Osteocyte (in vitro differentiated cells): ENCODE measurements around the gene MED13L. TPM values are rescaled to one million over a fixed set of nuclear protein-coding genes. Genes with fewer than 3 reads are reported as not detected.

Experiments
- DNase-seq: peaks from one replicate; pipeline ENCODE4 v3.0.0; 2021; ENCODE audit warnings: mixed read lengths; ENCODE audit not compliant: unreplicated experiment; ENCODE audit errors: extremely low spot score
- H3K27ac Mint-ChIP-seq: one replicate; pipeline ENCODE4 v1.8.0; 2021; ENCODE audit warnings: mild to moderate bottlenecking, mixed read lengths; ENCODE audit not compliant: unreplicated experiment
- H3K27me3 Mint-ChIP-seq: one replicate; pipeline ENCODE4 v1.8.0; 2021; ENCODE audit warnings: mixed read lengths; ENCODE audit not compliant: unreplicated experiment
- H3K36me3 Mint-ChIP-seq: one replicate; pipeline ENCODE4 v1.8.0; 2021; ENCODE audit warnings: mixed read lengths; ENCODE audit not compliant: unreplicated experiment
- H3K4me1 Mint-ChIP-seq: one replicate; pipeline ENCODE4 v1.8.0; 2021; ENCODE audit warnings: mixed read lengths; ENCODE audit not compliant: unreplicated experiment
- H3K4me3 Mint-ChIP-seq: one replicate; pipeline ENCODE4 v1.8.0; 2021; ENCODE audit warnings: mild to moderate bottlenecking, moderate library complexity, mixed read lengths; ENCODE audit not compliant: unreplicated experiment
- H3K9me3 Mint-ChIP-seq: one replicate; pipeline ENCODE4 v1.8.0; 2021; ENCODE audit warnings: mixed read lengths; ENCODE audit not compliant: unreplicated experiment
- CTCF ChIP-seq: fragments of 200-600 bp; sonication (generic); IDR thresholded peaks from 2 replicates; pipeline ENCODE4 v1.5.0; 2021; ENCODE audit warnings: antibody characterized with exemption, mild to moderate bottlenecking, moderate library complexity
- total RNA-seq: library from RNA; stranded (reverse); gene quantifications from 2 replicates; pipeline ENCODE4 v1.2.1, GENCODE V29; 2021

Gene MED13L
- total RNA-seq, 1 donor from 2014 or later, result 229 TPM

GRCh38 chr12:116161588-116161987 lies 115.9 kb downstream of the MED13L start:
- peaks cover 82% of the 10 kb centered on the region for H3K4me1 Mint-ChIP-seq
- TF ChIP-seq CTCF, result no peak
- peak overlapping the region; percentile 37 for H3K27ac Mint-ChIP-seq
- no peaks in the 10 kb centered on the region for H3K36me3 Mint-ChIP-seq
- no peak overlapping the region for H3K4me3 Mint-ChIP-seq
- no peaks in the 10 kb centered on the region for H3K9me3 Mint-ChIP-seq
- DNase-seq, result no peak
- H3K27me3 Mint-ChIP-seq, result no peaks in the 10 kb centered on the region

- Mint-ChIP-seq H3K36me3 (no peaks in the 10 kb centered on the region), H3K4me3 (no peak overlapping the region), H3K4me1 (peaks cover 80% of the 10 kb centered on the region), H3K27me3 (no peaks in the 10 kb centered on the region), H3K9me3 (no peaks in the 10 kb centered on the region), H3K27ac (peak overlapping the region; percentile 37)
- DNase-seq, result no peak
- no peak for TF ChIP-seq CTCF
These were observed 116.5 kb downstream of the MED13L start for GRCh38 chr12:116160883-116161458.

- Mint-ChIP-seq H3K4me1 (peaks cover 77% of the 10 kb centered on the region), H3K36me3 (no peaks in the 10 kb centered on the region), H3K4me3 (no peak overlapping the region), H3K27ac (no peak overlapping the region), H3K9me3 (no peaks in the 10 kb centered on the region), H3K27me3 (no peaks in the 10 kb centered on the region)
- TF ChIP-seq CTCF, result no peak
- DNase-seq, result no peak
These were observed 117.3 kb downstream of the MED13L start for GRCh38 chr12:116160231-116160630.

- Mint-ChIP-seq H3K4me1 (peaks cover 72% of the 10 kb centered on the region), H3K27ac (no peak overlapping the region), H3K4me3 (no peak overlapping the region), H3K9me3 (no peaks in the 10 kb centered on the region), H3K27me3 (no peaks in the 10 kb centered on the region), H3K36me3 (no peaks in the 10 kb centered on the region)
- TF ChIP-seq CTCF, result no peak
- DNase-seq, result no peak
These were observed 117.8 kb downstream of the MED13L start for GRCh38 chr12:116159593-116160200.

GRCh38 chr12:116159175-116159574 lies 118.3 kb downstream of the MED13L start:
- Mint-ChIP-seq H3K36me3 (no peaks in the 10 kb centered on the region), H3K27me3 (no peaks in the 10 kb centered on the region), H3K4me1 (peaks cover 68% of the 10 kb centered on the region), H3K9me3 (no peaks in the 10 kb centered on the region), H3K27ac (peak overlapping the region; percentile 63), H3K4me3 (no peak overlapping the region)
- no peak for TF ChIP-seq CTCF
- DNase-seq, result no peak
